ENCODE measurements around the gene E2F2. TPM values are rescaled to one million over a fixed set of nuclear protein-coding genes. Genes with fewer than 3 reads are reported as not detected.

E2F2 gene
- total RNA-seq, 1 experiment from 2014 or later, result 16.3 TPM

DNA sequence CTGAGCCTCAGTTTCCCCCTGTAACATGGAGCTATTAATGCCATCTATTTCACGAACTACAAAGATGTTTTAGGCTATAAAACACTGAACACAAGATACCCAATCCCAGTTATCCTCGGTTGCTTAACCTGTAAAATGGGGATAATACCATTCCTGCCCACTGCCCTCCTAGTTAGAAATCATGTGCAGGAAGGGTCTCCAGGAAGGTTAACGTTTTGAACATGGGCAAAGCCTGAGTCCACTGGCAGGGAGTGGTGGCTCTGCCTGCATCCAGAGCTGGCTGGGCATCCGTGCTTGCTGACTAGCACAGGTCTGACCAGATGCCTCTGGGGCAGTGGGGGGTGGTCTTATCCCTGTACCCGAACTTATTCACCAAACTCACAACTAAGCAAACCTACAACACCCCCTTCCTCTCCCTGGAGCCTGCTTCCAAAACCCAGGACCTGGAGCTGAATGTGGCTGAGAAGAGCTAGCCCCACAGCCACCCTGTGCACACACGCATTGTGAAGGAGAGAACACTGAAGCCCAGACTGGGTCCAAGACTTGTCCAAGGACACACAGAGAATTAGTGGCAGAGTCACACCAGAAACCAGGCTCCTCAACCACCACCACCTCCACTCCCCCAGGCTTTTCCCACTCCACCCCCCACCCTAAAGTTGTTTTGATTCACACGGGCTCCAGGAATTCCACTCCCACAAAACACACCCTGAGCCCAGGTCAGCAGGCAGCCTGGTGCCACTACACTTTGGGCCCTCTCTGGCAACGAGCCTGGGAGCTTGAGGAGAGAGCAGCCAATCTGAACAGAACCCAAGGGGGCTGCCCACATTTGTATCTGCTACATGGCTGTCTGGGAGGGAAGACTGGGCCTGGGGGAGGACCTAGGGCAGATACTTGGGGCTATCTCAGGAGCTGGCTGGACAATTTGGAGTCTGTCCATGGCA is 1.6 kb downstream of the E2F2 start:
- POLR2A ChIA-PET, result interaction anchor here (0.7 to 1.7 kb wide), 5 partner anchors 17 to 261 kb away, joined by 3 to 7 read pairs (median 4); partner anchors contain the start of gene LYPLA2
- Histone ChIP-seq H3K9me3 (ENCODE audit: control insufficient read depth in 1 of 2, insufficient read depth in 1 of 2, low read depth in 1 of 2, low read length in 2 of 2) (no peaks in the 10 kb centered on the region), H4K20me1 (ENCODE audit: insufficient read depth) (no peaks in the 10 kb centered on the region), H3K4me1 (ENCODE audit: control insufficient read depth in 1 of 2, insufficient read depth in 2 of 2, low read length in 2 of 2) (peaks cover 60 to 93% of the 10 kb centered on the region in 2 experiments), H3K27ac (ENCODE audit: low read depth, low read length) (peak overlapping the region; percentile 80), H3K79me2 (ENCODE audit: insufficient read depth, low read length) (peaks cover 52% of the 10 kb centered on the region), H3K9ac (ENCODE audit: low read length) (peak overlapping the region; percentile 91), H3K4me2 (ENCODE audit: low read length) (peak overlapping the region; percentile 97), H3K9me2 (ENCODE audit: insufficient read depth) (no peaks in the 10 kb centered on the region), H3K36me3 (ENCODE audit: control insufficient read depth in 1 of 2, insufficient read depth in 2 of 2, low read length in 2 of 2) (peaks cover 0 to 5% of the 10 kb centered on the region in 2 experiments; a peak in 1 of 4 replicates), H3K4me3 (replicated peaks in 1 of 2; ENCODE audit: low read depth in 1 of 2, low read length in 2 of 2) (peak overlapping the region; percentile 69 to 84), H2AFZ (ENCODE audit: low read depth, low read length, poor library complexity, severe bottlenecking) (no peak overlapping the region), H3K27me3 (ENCODE audit: insufficient read depth, low read length) (no peaks in the 10 kb centered on the region)
- intact Hi-C loops (cut with micrococcal nuclease), result loop anchor here (10.0 kb wide), 2 partner anchors 185 to 315 kb away; partner anchors contain the start of genes HNRNPR and HTR1D
- TSS peak; percentile 53 for BruUV-seq (replicated peaks)
- no peak for DNase-seq (ENCODE audit: low read depth, low spot score)
- no peak for ATAC-seq
- CTCF ChIA-PET, result interaction anchor here (0.5 to 5.3 kb wide), 5 partner anchors 29 to 220 kb away, joined by 3 to 48 read pairs (median 5); partner anchors contain the start of gene ID3
- RAD21 ChIA-PET (ENCODE audit: low non-redundant PET in 1 of 2, low total read pairs in 2 of 2, uncharacterized antibody in 2 of 2, unreplicated experiment in 2 of 2), result interaction anchor here in 1 of 2 experiments (1.2 kb wide), 1 partner anchor 32 kb away, joined by 5 read pairs; no protein-coding TSS in a partner anchor
- TF ChIP-seq, protein P1, sequence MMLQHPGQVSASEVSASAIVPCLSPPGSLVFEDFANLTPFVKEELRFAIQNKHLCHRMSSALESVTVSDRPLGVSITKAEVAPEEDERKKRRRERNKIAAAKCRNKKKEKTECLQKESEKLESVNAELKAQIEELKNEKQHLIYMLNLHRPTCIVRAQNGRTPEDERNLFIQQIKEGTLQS (IDR thresholded peaks at IDR 0.05), result no peak
- TF ChIP-seq, protein P2, sequence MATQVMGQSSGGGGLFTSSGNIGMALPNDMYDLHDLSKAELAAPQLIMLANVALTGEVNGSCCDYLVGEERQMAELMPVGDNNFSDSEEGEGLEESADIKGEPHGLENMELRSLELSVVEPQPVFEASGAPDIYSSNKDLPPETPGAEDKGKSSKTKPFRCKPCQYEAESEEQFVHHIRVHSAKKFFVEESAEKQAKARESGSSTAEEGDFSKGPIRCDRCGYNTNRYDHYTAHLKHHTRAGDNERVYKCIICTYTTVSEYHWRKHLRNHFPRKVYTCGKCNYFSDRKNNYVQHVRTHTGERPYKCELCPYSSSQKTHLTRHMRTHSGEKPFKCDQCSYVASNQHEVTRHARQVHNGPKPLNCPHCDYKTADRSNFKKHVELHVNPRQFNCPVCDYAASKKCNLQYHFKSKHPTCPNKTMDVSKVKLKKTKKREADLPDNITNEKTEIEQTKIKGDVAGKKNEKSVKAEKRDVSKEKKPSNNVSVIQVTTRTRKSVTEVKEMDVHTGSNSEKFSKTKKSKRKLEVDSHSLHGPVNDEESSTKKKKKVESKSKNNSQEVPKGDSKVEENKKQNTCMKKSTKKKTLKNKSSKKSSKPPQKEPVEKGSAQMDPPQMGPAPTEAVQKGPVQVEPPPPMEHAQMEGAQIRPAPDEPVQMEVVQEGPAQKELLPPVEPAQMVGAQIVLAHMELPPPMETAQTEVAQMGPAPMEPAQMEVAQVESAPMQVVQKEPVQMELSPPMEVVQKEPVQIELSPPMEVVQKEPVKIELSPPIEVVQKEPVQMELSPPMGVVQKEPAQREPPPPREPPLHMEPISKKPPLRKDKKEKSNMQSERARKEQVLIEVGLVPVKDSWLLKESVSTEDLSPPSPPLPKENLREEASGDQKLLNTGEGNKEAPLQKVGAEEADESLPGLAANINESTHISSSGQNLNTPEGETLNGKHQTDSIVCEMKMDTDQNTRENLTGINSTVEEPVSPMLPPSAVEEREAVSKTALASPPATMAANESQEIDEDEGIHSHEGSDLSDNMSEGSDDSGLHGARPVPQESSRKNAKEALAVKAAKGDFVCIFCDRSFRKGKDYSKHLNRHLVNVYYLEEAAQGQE (IDR thresholded peaks at IDR 0.05; ENCODE audit: low read depth), result no peak
- TF ChIP-seq SP1 (IDR thresholded peaks at IDR 0.05; ENCODE audit: low read depth) (no peak), ZNF274 (IDR thresholded peaks at IDR 0.05; ENCODE audit: low read depth, low read length) (no peak), CEBPB (IDR thresholded peaks at IDR 0.05; ENCODE audit: low read depth) (no peak), ZFX (IDR thresholded peaks at IDR 0.05) (no peak), FOSL1 (IDR thresholded peaks at IDR 0.05; ENCODE audit: low read depth) (no peak), SRF (IDR thresholded peaks at IDR 0.05; ENCODE audit: low read depth) (no peak), YY1 (IDR thresholded peaks at IDR 0.05; ENCODE audit: extremely low read depth, insufficient replicate concordance, low read depth, low read length) (no peak), TCF7L2 (IDR thresholded peaks at IDR 0.05; ENCODE audit: borderline replicate concordance, extremely low read depth, insufficient read depth, insufficient read length) (no peak), JUND (IDR thresholded peaks at IDR 0.05) (no peak), EZH2phosphoT487 (IDR thresholded peaks at IDR 0.05; ENCODE audit: borderline replicate concordance) (no peak), CBX3 (IDR thresholded peaks at IDR 0.05; ENCODE audit: low read depth) (no peak)
- TF ChIP-seq, protein P3, sequence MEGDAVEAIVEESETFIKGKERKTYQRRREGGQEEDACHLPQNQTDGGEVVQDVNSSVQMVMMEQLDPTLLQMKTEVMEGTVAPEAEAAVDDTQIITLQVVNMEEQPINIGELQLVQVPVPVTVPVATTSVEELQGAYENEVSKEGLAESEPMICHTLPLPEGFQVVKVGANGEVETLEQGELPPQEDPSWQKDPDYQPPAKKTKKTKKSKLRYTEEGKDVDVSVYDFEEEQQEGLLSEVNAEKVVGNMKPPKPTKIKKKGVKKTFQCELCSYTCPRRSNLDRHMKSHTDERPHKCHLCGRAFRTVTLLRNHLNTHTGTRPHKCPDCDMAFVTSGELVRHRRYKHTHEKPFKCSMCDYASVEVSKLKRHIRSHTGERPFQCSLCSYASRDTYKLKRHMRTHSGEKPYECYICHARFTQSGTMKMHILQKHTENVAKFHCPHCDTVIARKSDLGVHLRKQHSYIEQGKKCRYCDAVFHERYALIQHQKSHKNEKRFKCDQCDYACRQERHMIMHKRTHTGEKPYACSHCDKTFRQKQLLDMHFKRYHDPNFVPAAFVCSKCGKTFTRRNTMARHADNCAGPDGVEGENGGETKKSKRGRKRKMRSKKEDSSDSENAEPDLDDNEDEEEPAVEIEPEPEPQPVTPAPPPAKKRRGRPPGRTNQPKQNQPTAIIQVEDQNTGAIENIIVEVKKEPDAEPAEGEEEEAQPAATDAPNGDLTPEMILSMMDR (IDR thresholded peaks at IDR 0.05 in 2 of 3, conservative IDR thresholded peaks at IDR 0.05 in 1 of 3; ENCODE audit: borderline replicate concordance in 1 of 3, insufficient read depth in 1 of 3, low read depth in 2 of 3, low read length in 2 of 3), result no peak
- TF ChIP-seq, protein P4, sequence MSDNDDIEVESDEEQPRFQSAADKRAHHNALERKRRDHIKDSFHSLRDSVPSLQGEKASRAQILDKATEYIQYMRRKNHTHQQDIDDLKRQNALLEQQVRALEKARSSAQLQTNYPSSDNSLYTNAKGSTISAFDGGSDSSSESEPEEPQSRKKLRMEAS (IDR thresholded peaks at IDR 0.05), result no peak

All from HCT116 (cell line).